ENCODE results near the gene DBT. TPM values are rescaled to one million over a fixed set of nuclear protein-coding genes. Genes with fewer than 3 reads are reported as not detected.

The DBT gene
- total RNA-seq, 1 experiment from 2014 or later, result 3.6 TPM

Small RNA genes lying within 50 kb of the gene (small RNA-seq; reads per million reads assigned to genes)
- gene AL445928.1 (not detected), gene MIR553 (not detected), gene RPL23AP90 (not detected)

Other genes starting within 250 kb of the DBT start
- 3.3 and 3.9 TPM in 2 replicates for gene SASS6, start 116.9 kb downstream of the DBT start, total RNA-seq (2014; rRNA removed; shearing (Covaris generic))
- 5.8 and 7.5 TPM in 2 replicates for gene TRMT13, start 116.7 kb downstream of the DBT start, total RNA-seq (2014; rRNA removed; shearing (Covaris generic))
- gene LRRC39, start 71.6 kb downstream of the DBT start, total RNA-seq (2014; rRNA removed; shearing (Covaris generic)), result 0.05 and 0.41 TPM in 2 replicates
- 19.8 and 25.5 TPM in 2 replicates for gene RTCA, start 16.4 kb upstream of the DBT start, total RNA-seq (2014; rRNA removed; shearing (Covaris generic))
- gene CDC14A, start 102.7 kb upstream of the DBT start, total RNA-seq (2014; rRNA removed; shearing (Covaris generic)), result 15.5 and 15.6 TPM in 2 replicates